22Rv1 (cell line): Measurements from ENCODE around the gene NANOS1.

Experiments used
- CTCF ChIP-seq: fragments of 450-650 bp; IDR thresholded peaks from 2 replicates; pipeline ENCODE4 v1.5.1; 2017; ENCODE audit warnings: mild to moderate bottlenecking
- ZFX ChIP-seq: fragments of 450-650 bp; IDR thresholded peaks from 2 replicates; pipeline ENCODE4 v1.6.1; 2017; ENCODE audit warnings: antibody characterized with exemption, borderline replicate concordance

DNA sequence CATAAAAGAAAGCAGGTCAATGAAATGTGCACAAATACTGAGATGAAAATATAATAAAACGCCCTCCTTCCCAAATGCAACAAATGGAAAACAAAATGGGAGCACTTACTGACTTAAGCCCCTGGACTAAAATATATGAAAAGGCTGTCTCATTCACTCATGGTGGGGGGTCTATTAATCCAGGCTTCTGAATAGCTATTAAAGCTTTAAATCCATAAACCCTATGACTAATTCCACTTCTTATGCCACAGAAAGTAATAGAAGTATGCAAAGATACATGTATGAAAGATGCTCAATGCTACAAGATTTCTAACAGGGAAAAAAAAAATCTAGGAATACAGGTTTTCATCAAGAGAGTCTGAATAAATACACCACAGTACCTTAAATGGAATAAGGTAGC is 30.6 kb downstream of the NANOS1 start:
- no peak for TF ChIP-seq CTCF
- TF ChIP-seq ZFX, result no peak
